ENCODE measurements around the gene RBBP8NL. TPM values are rescaled to one million over a fixed set of nuclear protein-coding genes. Genes with fewer than 3 reads are reported as not detected.

RBBP8NL gene
- total and polyA plus RNA-seq, 2 of the 8 experiments (the other 6 are each of a cell fraction or from before 2014, with no cell fraction given) = 0.43 to 0.48 TPM

DNA sequence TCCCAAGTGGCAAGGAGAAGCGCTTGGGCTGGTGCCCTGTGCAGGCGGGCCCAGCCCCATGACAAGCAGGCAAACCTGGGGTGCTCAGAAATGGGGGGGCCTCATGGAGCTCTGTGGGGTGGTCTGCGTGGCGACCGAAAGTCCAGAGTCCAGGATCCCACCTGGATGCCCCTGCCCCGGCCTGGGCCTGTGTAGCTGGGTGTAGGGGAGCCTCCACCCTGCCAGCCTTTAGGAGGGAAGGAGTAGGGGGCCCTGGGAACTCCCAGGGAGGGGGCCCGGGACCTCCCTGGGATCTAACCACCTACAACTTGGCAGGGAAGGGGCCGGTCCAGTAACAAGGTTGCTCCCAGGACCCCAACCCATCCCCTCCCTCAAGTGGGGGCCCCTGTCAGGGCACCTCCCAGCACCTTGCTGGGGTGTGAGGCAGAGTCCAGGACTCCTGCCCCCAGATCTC is 55.7 kb downstream of the RBBP8NL start:
- FAIRE-seq (no peak), DNase-seq (ENCODE audit: low read depth in 1 of 2, low spot score in 2 of 2) (no peak)
- Histone ChIP-seq H3K56ac (replicated peaks; ENCODE audit: insufficient read length, low read depth, low read length) (no peak overlapping the region), H3K36me3 (ENCODE audit: control insufficient read depth in 2 of 4, insufficient read depth in 4 of 4, low read length in 3 of 4) (no peaks in the 10 kb centered on the region; a peak in 1 of 8 replicates), H3K14ac (ENCODE audit: insufficient read length) (no peak overlapping the region), H4K5ac (ENCODE audit: insufficient read length, low read depth, low read length) (no peak overlapping the region), H3K23me2 (ENCODE audit: low read depth, low read length) (peaks cover 7% of the 10 kb centered on the region; the same call in 1 of the 2 replicates), H4K8ac (ENCODE audit: extremely low read depth, insufficient read depth, low read length) (peak overlapping the region; percentile 78), H4K20me1 (replicated peaks in 1 of 2; ENCODE audit: control insufficient read depth in 1 of 2, insufficient read depth in 2 of 2, low read length in 2 of 2) (no peaks in the 10 kb centered on the region), H3K4me3 (ENCODE audit: extremely low read depth in 1 of 4, insufficient read depth in 2 of 4, low read depth in 3 of 4, low read length in 4 of 4) (no peak overlapping the region), H3K79me2 (ENCODE audit: control insufficient read depth in 1 of 2, insufficient read depth in 2 of 2, low read length in 2 of 2) (peaks cover 0 to 1% of the 10 kb centered on the region in 2 experiments; a peak in 1 of 4 replicates), H2BK12ac (ENCODE audit: low read depth, low read length) (no peak overlapping the region), H3K27me3 (replicated peaks in 1 of 4; ENCODE audit: control insufficient read depth in 3 of 4, extremely low read depth in 1 of 4, insufficient read depth in 3 of 4, low read length in 3 of 4) (no peaks in the 10 kb centered on the region), H2BK5ac (ENCODE audit: low read depth, low read length) (no peak overlapping the region), H2BK15ac (ENCODE audit: low read length) (no peak overlapping the region), H2BK120ac (replicated peaks; ENCODE audit: low read depth, low read length) (no peak overlapping the region), H3K9ac (replicated peaks in 1 of 4; ENCODE audit: extremely low read depth in 1 of 4, low read depth in 3 of 4, low read length in 3 of 4) (no peak overlapping the region), H3K79me1 (ENCODE audit: low read depth, low read length) (no peaks in the 10 kb centered on the region; the same call in 1 of the 2 replicates), H3K4ac (replicated peaks; ENCODE audit: insufficient read length, low read depth, low read length) (no peak overlapping the region), H2BK20ac (ENCODE audit: low read length) (no peak overlapping the region; the same call in 1 of the 2 replicates), H3K27ac (ENCODE audit: low read depth, low read length) (no peak overlapping the region), H3K9me3 (ENCODE audit: insufficient read depth in 2 of 2, low read depth in 1 of 2, low read length in 1 of 2) (no peaks in the 10 kb centered on the region), H3K4me2 (ENCODE audit: insufficient read depth in 1 of 2, low read depth in 2 of 2, low read length in 2 of 2) (no peak overlapping the region), H2AK5ac (ENCODE audit: low read depth, low read length) (no peak overlapping the region), H3K18ac (ENCODE audit: extremely low read depth, low read length) (no peak overlapping the region), H2AFZ (ENCODE audit: low read length) (no peak overlapping the region), H4K91ac (replicated peaks; ENCODE audit: insufficient read length, low read length) (no peak overlapping the region), H3K4me1 (replicated peaks in 1 of 4; ENCODE audit: control insufficient read depth in 3 of 4, insufficient read depth in 4 of 4, low read length in 3 of 4) (peaks cover 8 to 53% (median 44%) of the 10 kb centered on the region in 4 experiments), H3K23ac (ENCODE audit: insufficient read length) (no peak overlapping the region)
- 92% methylated on average over 5 of the region's 8 CpGs; no CpG with 5 or more reads in 1 of the 2 experiments for WGBS, 2 experiments (ENCODE audit: extremely low coverage in 1 of 2, insufficient coverage in 1 of 2, insufficient read length in 1 of 2, insufficient replicate concordance in 2 of 2, low coverage in 1 of 2, low lambda C conversion rate in 2 of 2, missing lambda C conversion rate in 1 of 2)
- ChIA-PET POLR2A (ENCODE audit: partially characterized antibody) (interaction anchor here (0.8 to 12.6 kb wide), 6 partner anchors 7 to 280 kb away, joined by 3 to 213 read pairs (median 100); partner anchors contain the start of genes ADRM1 and RPS21), CTCF (ENCODE audit: partially characterized antibody) (interaction anchor here (0.6 to 10.9 kb wide), 9 partner anchors 9 to 489 kb away, joined by 3 to 212 read pairs (median 4); partner anchors contain the start of gene RPS21)
- TF ChIP-seq NANOG (IDR thresholded peaks at IDR 0.05; ENCODE audit: insufficient read depth, low read depth, low read length, poor library complexity, severe bottlenecking) = no peak
- TF ChIP-seq, protein P1, sequence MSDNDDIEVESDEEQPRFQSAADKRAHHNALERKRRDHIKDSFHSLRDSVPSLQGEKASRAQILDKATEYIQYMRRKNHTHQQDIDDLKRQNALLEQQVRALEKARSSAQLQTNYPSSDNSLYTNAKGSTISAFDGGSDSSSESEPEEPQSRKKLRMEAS (IDR thresholded peaks at IDR 0.05) = no peak
- TF ChIP-seq SRF (IDR thresholded peaks at IDR 0.05; ENCODE audit: low read depth, low read length) = no peak
- no peak for TF ChIP-seq SIRT6 (IDR thresholded peaks at IDR 0.05; ENCODE audit: low read length)
- no peak for TF ChIP-seq ASH2L (IDR thresholded peaks at IDR 0.05; ENCODE audit: low read length)
- no peak for TF ChIP-seq JUN (IDR thresholded peaks at IDR 0.05; ENCODE audit: low read depth, low read length)
- TF ChIP-seq, protein P2, sequence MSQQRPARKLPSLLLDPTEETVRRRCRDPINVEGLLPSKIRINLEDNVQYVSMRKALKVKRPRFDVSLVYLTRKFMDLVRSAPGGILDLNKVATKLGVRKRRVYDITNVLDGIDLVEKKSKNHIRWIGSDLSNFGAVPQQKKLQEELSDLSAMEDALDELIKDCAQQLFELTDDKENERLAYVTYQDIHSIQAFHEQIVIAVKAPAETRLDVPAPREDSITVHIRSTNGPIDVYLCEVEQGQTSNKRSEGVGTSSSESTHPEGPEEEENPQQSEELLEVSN (IDR thresholded peaks at IDR 0.05) = no peak
- no peak for TF ChIP-seq HDAC2 (IDR thresholded peaks at IDR 0.05; ENCODE audit: borderline replicate concordance in 1 of 2, low read depth in 2 of 2, low read length in 2 of 2)
- TF ChIP-seq, protein P3, sequence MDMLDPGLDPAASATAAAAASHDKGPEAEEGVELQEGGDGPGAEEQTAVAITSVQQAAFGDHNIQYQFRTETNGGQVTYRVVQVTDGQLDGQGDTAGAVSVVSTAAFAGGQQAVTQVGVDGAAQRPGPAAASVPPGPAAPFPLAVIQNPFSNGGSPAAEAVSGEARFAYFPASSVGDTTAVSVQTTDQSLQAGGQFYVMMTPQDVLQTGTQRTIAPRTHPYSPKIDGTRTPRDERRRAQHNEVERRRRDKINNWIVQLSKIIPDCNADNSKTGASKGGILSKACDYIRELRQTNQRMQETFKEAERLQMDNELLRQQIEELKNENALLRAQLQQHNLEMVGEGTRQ (IDR thresholded peaks at IDR 0.05; ENCODE audit: low read length) = no peak
- no peak for TF ChIP-seq TAF1 (IDR thresholded peaks at IDR 0.05; ENCODE audit: low read depth, low read length)
- no peak for TF ChIP-seq GABPA (IDR thresholded peaks at IDR 0.05; ENCODE audit: borderline replicate concordance, insufficient read depth, low read length)

Data from H1 (cell line).